GM18909 (cell line): ENCODE measurements around the gene FBL.
A peak's percentile ranks its signal among the peaks of the same experiment; 100 is the strongest.

Experiments
- ATAC-seq: cut with Tn5 transposase; IDR thresholded peaks from one replicate; pipeline ENCODE4 v1.9.1; 2021; ENCODE audit warnings: mild to moderate bottlenecking; ENCODE audit not compliant: unreplicated experiment, poor library complexity

Gene FBL

GRCh38 chr19:39845172-39845571, 1.0 kb downstream of the FBL start:
- ATAC-seq, result no peak

GRCh38 chr19:39843919-39844793, 2.0 kb downstream of the FBL start:
- ATAC-seq, result no peak

- no peak for ATAC-seq
Observed at GRCh38 chr19:39842693-39843435, 3.3 kb downstream of the FBL start.

GRCh38 chr19:39841041-39841440, 5.1 kb downstream of the FBL start:
- ATAC-seq, result no peak

- no peak for ATAC-seq
Observed at GRCh38 chr19:39840492-39840891, 5.7 kb downstream of the FBL start.

GRCh38 chr19:39839678-39840327, 6.4 kb downstream of the FBL start:
- no peak for ATAC-seq

- ATAC-seq, result no peak
Observed at GRCh38 chr19:39838569-39838968, 7.6 kb downstream of the FBL start.

GRCh38 chr19:39837978-39838377, 8.2 kb downstream of the FBL start:
- ATAC-seq, result no peak

GRCh38 chr19:39834287-39834841, 11.8 kb downstream of the FBL start:
- no peak for ATAC-seq

GRCh38 chr19:39833464-39834286, 12.5 kb downstream of the FBL start, which contains the start of gene DYRK1B:
DYRK1B (minus strand) TSS chr19:39834162; CDS start chr19:39831867, 2,295 bp downstream.
- peak; percentile 84 for ATAC-seq

GRCh38 chr19:39833160-39833463, 13.1 kb downstream of the FBL start:
- ATAC-seq, result no peak

GRCh38 chr19:39832341-39833083, 13.7 kb downstream of the FBL start:
- no peak for ATAC-seq

GRCh38 chr19:39831679-39832078, 14.5 kb downstream of the FBL start:
- ATAC-seq, result no peak

GRCh38 chr19:39830847-39831246, 15.3 kb downstream of the FBL start:
- ATAC-seq, result no peak

- no peak for ATAC-seq
Observed at GRCh38 chr19:39830406-39830805, 15.8 kb downstream of the FBL start.

GRCh38 chr19:39829702-39830275, 16.4 kb downstream of the FBL start:
- no peak for ATAC-seq

GRCh38 chr19:39828654-39829032, 17.5 kb downstream of the FBL start:
- no peak for ATAC-seq

GRCh38 chr19:39828015-39828653, 18.0 kb downstream of the FBL start:
- no peak for ATAC-seq

- ATAC-seq, result no peak
Observed at GRCh38 chr19:39827216-39827615, 19.0 kb downstream of the FBL start.
